Naive B cell (primary cell): Measurements from ENCODE around the gene S100A2. TPM values are rescaled to one million over a fixed set of nuclear protein-coding genes. Genes with fewer than 3 reads are reported as not detected.

Source experiments
- ATAC-seq, 2 donors: fragments of 150-1000 bp; cut with Tn5 transposase; 2 replicates each; pipeline ENCODE4 v1.10.0; 2021; ENCODE audit warnings: low read depth in 2 of 2, mild to moderate bottlenecking in 2 of 2, moderate library complexity in 2 of 2
- DNase-seq: peaks from one replicate; pipeline ENCODE4 v3.0.0; 2022
- H3K27ac Mint-ChIP-seq, 6 donors: one replicate each; pipeline ENCODE4 v1.8.0; 2020 to 2022; ENCODE audit warnings: mild to moderate bottlenecking in 6 of 6, mixed read lengths in 6 of 6, moderate library complexity in 5 of 6, inconsistent platforms in 2 of 6
- H3K27me3 Mint-ChIP-seq, 3 donors: one replicate each; pipeline ENCODE4 v1.8.0; 2021 to 2022; ENCODE audit warnings: mixed read lengths in 3 of 3, mild to moderate bottlenecking in 1 of 3
- H3K36me3 Mint-ChIP-seq, 2 donors: one replicate each; pipeline ENCODE4 v1.8.0; 2020 to 2022; ENCODE audit warnings: mixed read lengths in 2 of 2, inconsistent platforms in 1 of 2, mild to moderate bottlenecking in 1 of 2
- H3K4me1 Mint-ChIP-seq, 3 donors: one replicate each; pipeline ENCODE4 v1.8.0; 2020 to 2022; ENCODE audit warnings: mixed read lengths in 3 of 3, inconsistent platforms in 1 of 3, mild to moderate bottlenecking in 1 of 3, moderate library complexity in 1 of 3
- H3K4me3 Mint-ChIP-seq, 8 donors: one replicate each; pipeline ENCODE4 v1.8.0; 2020 to 2022; ENCODE audit warnings: mild to moderate bottlenecking in 8 of 8, mixed read lengths in 8 of 8, moderate library complexity in 8 of 8, inconsistent platforms in 2 of 8
- H3K9me3 Mint-ChIP-seq, 7 donors: one replicate each; pipeline ENCODE4 v1.8.0; 2020 to 2022; ENCODE audit warnings: mixed read lengths in 7 of 7, mild to moderate bottlenecking in 5 of 7, inconsistent platforms in 2 of 7, moderate library complexity in 1 of 7
- polyA plus RNA-seq, 6 donors: library from polyadenylated mRNA; unstranded; fragments of 300-500 nt; fragmentation: Illumina TruSeq; gene quantifications; one replicate each; pipeline ENCODE4 v1.2.3, GENCODE V29; 2021; ENCODE audit warnings: low read depth in 6 of 6

Gene S100A2
- polyA plus RNA-seq, 6 donors from 2014 or later: not detected

GRCh38 chr1:153552335-153552734, 13.3 kb downstream of the S100A2 start:
- peaks cover 3 to 13% (median 13%) of the 10 kb centered on the region in 3 donors for H3K27me3 Mint-ChIP-seq
- H3K27ac Mint-ChIP-seq: no peak overlapping the region
- no peak overlapping the region for H3K4me3 Mint-ChIP-seq
- DNase-seq: no peak
- H3K4me1 Mint-ChIP-seq: peaks cover 0 to 17% (median 4%) of the 10 kb centered on the region in 3 donors
- no peak for ATAC-seq
- H3K36me3 Mint-ChIP-seq: no peaks in the 10 kb centered on the region
- no peaks in the 10 kb centered on the region for H3K9me3 Mint-ChIP-seq

GRCh38 chr1:153550827-153551500, 14.7 kb downstream of the S100A2 start:
- Mint-ChIP-seq H3K27me3 (peaks cover 3 to 13% (median 13%) of the 10 kb centered on the region in 3 donors), H3K9me3 (no peaks in the 10 kb centered on the region), H3K36me3 (no peaks in the 10 kb centered on the region), H3K27ac (peak overlapping the region in 2 of 6 donors; percentile 4 to 11), H3K4me3 (no peak overlapping the region), H3K4me1 (peaks cover 8 to 25% (median 10%) of the 10 kb centered on the region in 3 donors)
- ATAC-seq (no peak), DNase-seq (no peak)

GRCh38 chr1:153550398-153550758, 15.3 kb downstream of the S100A2 start:
- no peak overlapping the region for H3K27ac Mint-ChIP-seq
- peaks cover 3 to 13% (median 13%) of the 10 kb centered on the region in 3 donors for H3K27me3 Mint-ChIP-seq
- no peaks in the 10 kb centered on the region for H3K36me3 Mint-ChIP-seq
- DNase-seq (no peak), ATAC-seq (no peak)
- no peak overlapping the region for H3K4me3 Mint-ChIP-seq
- peaks cover 14 to 31% (median 16%) of the 10 kb centered on the region in 3 donors for H3K4me1 Mint-ChIP-seq
- H3K9me3 Mint-ChIP-seq: no peaks in the 10 kb centered on the region

GRCh38 chr1:153549741-153550397, 15.8 kb downstream of the S100A2 start:
- Mint-ChIP-seq H3K9me3 (no peaks in the 10 kb centered on the region), H3K4me1 (peaks cover 19 to 36% (median 21%) of the 10 kb centered on the region in 3 donors), H3K36me3 (no peaks in the 10 kb centered on the region), H3K27me3 (peaks cover 3 to 13% (median 13%) of the 10 kb centered on the region in 3 donors), H3K4me3 (no peak overlapping the region), H3K27ac (peak overlapping the region in 1 of 6 donors; percentile 72)
- DNase-seq: no peak
- no peak for ATAC-seq

- Mint-ChIP-seq H3K9me3 (no peaks in the 10 kb centered on the region), H3K27me3 (peaks cover 3 to 13% (median 13%) of the 10 kb centered on the region in 3 donors), H3K27ac (peak within 1 kb of the TSS in 3 of 6 donors; percentile 70 to 82 (median 72)), H3K4me1 (peaks cover 24 to 44% (median 28%) of the 10 kb centered on the region in 3 donors), H3K36me3 (no peaks in the 10 kb centered on the region), H3K4me3 (peak within 1 kb of the TSS in 2 of 8 donors; percentile 66 to 86)
- DNase-seq (no peak), ATAC-seq (no peak)
Observed at GRCh38 chr1:153548722-153549688, 16.6 kb downstream of the S100A2 start, which contains the start of gene S100A3. Gene S100A3 (minus strand): TSS chr1:153549258. CDS start chr1:153548485, 773 bp downstream.

- no peaks in the 10 kb centered on the region for H3K9me3 Mint-ChIP-seq
- no peaks in the 10 kb centered on the region for H3K36me3 Mint-ChIP-seq
- H3K4me1 Mint-ChIP-seq: peaks cover 20 to 50% (median 30%) of the 10 kb centered on the region in 3 donors
- H3K27me3 Mint-ChIP-seq: peaks cover 0 to 13% (median 13%) of the 10 kb centered on the region in 3 donors
- no peak overlapping the region for H3K27ac Mint-ChIP-seq
- ATAC-seq (no peak), DNase-seq (no peak)
- H3K4me3 Mint-ChIP-seq: peak overlapping the region in 2 of 8 donors; percentile 66 to 86
Observed at GRCh38 chr1:153547560-153548551, 17.8 kb downstream of the S100A2 start.

GRCh38 chr1:153546796-153547559, 18.7 kb downstream of the S100A2 start:
- H3K27ac Mint-ChIP-seq: peak overlapping the region in 4 of 6 donors; percentile 59 to 78 (median 70)
- no peaks in the 10 kb centered on the region for H3K9me3 Mint-ChIP-seq
- H3K4me3 Mint-ChIP-seq: peak overlapping the region in 1 of 8 donors; percentile 76
- DNase-seq (no peak), ATAC-seq (no peak)
- H3K27me3 Mint-ChIP-seq: peaks cover 0 to 13% (median 13%) of the 10 kb centered on the region in 3 donors
- no peaks in the 10 kb centered on the region for H3K36me3 Mint-ChIP-seq
- peaks cover 20 to 50% (median 34%) of the 10 kb centered on the region in 3 donors for H3K4me1 Mint-ChIP-seq

GRCh38 chr1:153546371-153546770, 19.3 kb downstream of the S100A2 start:
- H3K4me3 Mint-ChIP-seq: peak overlapping the region in 3 of 8 donors; percentile 75 to 77 (median 76)
- no peaks in the 10 kb centered on the region for H3K9me3 Mint-ChIP-seq
- peaks cover 26 to 56% (median 40%) of the 10 kb centered on the region in 3 donors for H3K4me1 Mint-ChIP-seq
- H3K27me3 Mint-ChIP-seq: peaks cover 0 to 13% (median 13%) of the 10 kb centered on the region in 3 donors
- no peak for DNase-seq
- no peaks in the 10 kb centered on the region for H3K36me3 Mint-ChIP-seq
- no peak for ATAC-seq
- H3K27ac Mint-ChIP-seq: peak overlapping the region in 5 of 6 donors; percentile 65 to 96 (median 76)

GRCh38 chr1:153545067-153546055, 20.3 kb downstream of the S100A2 start, which contains the start of gene S100A4:
Gene S100A4 (minus strand): TSS chr1:153545806. CDS start chr1:153544794, 1,012 bp downstream.
- H3K27ac Mint-ChIP-seq: peak within 1 kb of the TSS; percentile 78 to 97 (median 90)
- H3K4me3 Mint-ChIP-seq: peak within 1 kb of the TSS; percentile 75 to 91 (median 80)
- ATAC-seq (peak; percentile 68 to 69), DNase-seq (peak; percentile 17)
- no peaks in the 10 kb centered on the region for H3K9me3 Mint-ChIP-seq
- peaks cover 37 to 61% (median 50%) of the 10 kb centered on the region in 3 donors for H3K4me1 Mint-ChIP-seq
- H3K27me3 Mint-ChIP-seq: peaks cover 0 to 6% (median 6%) of the 10 kb centered on the region in 3 donors
- H3K36me3 Mint-ChIP-seq: no peaks in the 10 kb centered on the region

- Mint-ChIP-seq H3K9me3 (no peaks in the 10 kb centered on the region), H3K4me3 (peak overlapping the region; percentile 53 to 91 (median 80)), H3K27me3 (no peaks in the 10 kb centered on the region), H3K4me1 (peaks cover 45 to 66% (median 58%) of the 10 kb centered on the region in 3 donors), H3K27ac (peak overlapping the region in 2 of 6 donors; percentile 84 to 87), H3K36me3 (no peaks in the 10 kb centered on the region)
- ATAC-seq (no peak), DNase-seq (no peak)
Observed at GRCh38 chr1:153544453-153545066, 21.1 kb downstream of the S100A2 start.
